Endothelial cell of umbilical vein (primary cell): ENCODE data around the gene SLC33A1. TPM values are rescaled to one million over a fixed set of nuclear protein-coding genes. Genes with fewer than 3 reads are reported as not detected.
"Not testable (repeated sequence)": the region's sequence is repeated elsewhere in the genome, so short reads cannot be mapped to it uniquely, and the experiment has no call there.

Source experiments
- BruUV-seq: library from RNA; stranded (reverse); fragments of 400-500 nt; replicated peaks from 2 replicates; lab custom pipeline; 2021; lab: Mats Ljungman, UMichigan
- CTCF ChIA-PET: fragments of 300-600, 350-600 bp; sonication (Branson Sonifier 250); formaldehyde crosslinking; loops from one replicate; lab custom pipeline; 2021; ENCODE audit warnings: antibody characterized with exemption, inconsistent platforms; lab: Charles Lee
- POLR2A ChIA-PET: fragments of 300-600, 350-600 bp; sonication (Branson Sonifier 250); formaldehyde crosslinking; loops from one replicate; lab custom pipeline; 2021; ENCODE audit warnings: antibody characterized with exemption, inconsistent platforms; lab: Charles Lee
- DNase-seq: peaks from one replicate; pipeline ENCODE4 v3.0.0-alpha.2; 2011; ENCODE audit warnings: low read depth, low spot score
- FAIRE-seq: peaks from 2 replicates; lab custom pipeline; 2011; peaks lifted over from hg19 to GRCh38; lab: Jason Lieb, UNC
- H2AFZ ChIP-seq: 2 replicates; pipeline ENCODE4 v1.6.0; 2012; ENCODE audit warnings: low read depth, low read length, control low read depth, inconsistent platforms
- H3K27ac ChIP-seq: 2 replicates; pipeline ENCODE4 v1.5.1; 2011; ENCODE audit warnings: low read depth, mild to moderate bottlenecking, control low read depth, low read length, moderate library complexity; ENCODE audit not compliant: insufficient read depth
- H3K27me3 ChIP-seq, 2 experiments: 2 replicates each; pipeline versions ENCODE4 v1.6.0 to v1.6.1; 2011; ENCODE audit warnings: low read length in 2 of 2, mixed read lengths in 1 of 2; ENCODE audit not compliant: control insufficient read depth in 2 of 2, insufficient read depth in 2 of 2
- H3K36me3 ChIP-seq, 2 experiments: 2 replicates in 1 of 2; 3 replicates in 1 of 2; pipeline ENCODE4 v1.5.1; 2011; ENCODE audit warnings: low read length in 2 of 2, mild to moderate bottlenecking in 1 of 2, moderate library complexity in 1 of 2; ENCODE audit not compliant: control insufficient read depth in 2 of 2, insufficient read depth in 2 of 2; ENCODE audit errors: extremely low read depth in 1 of 2
- H3K4me1 ChIP-seq: 3 replicates; pipeline ENCODE4 v1.5.1; 2011; ENCODE audit warnings: mild to moderate bottlenecking, low read length; ENCODE audit not compliant: control insufficient read depth, insufficient read depth; ENCODE audit errors: extremely low read depth
- H3K4me2 ChIP-seq: 2 replicates; pipeline ENCODE4 v1.6.1; 2011; ENCODE audit warnings: low read length, control low read depth, mixed read lengths; ENCODE audit not compliant: insufficient read depth
- H3K4me3 ChIP-seq, 3 experiments: fragments of 200-600 bp in 1 of 3; sonication (generic), shearing (Covaris generic) in 1 of 3; replicated peaks in 1 of 3; 2 replicates each; pipeline ENCODE4 v1.5.1; 2011 to 2016; ENCODE audit warnings: control low read depth in 3 of 3, low read length in 3 of 3, mild to moderate bottlenecking in 2 of 3, inconsistent platforms in 1 of 3, low read depth in 1 of 3, moderate library complexity in 1 of 3; ENCODE audit not compliant: insufficient read depth in 1 of 3
- H3K79me2 ChIP-seq: 2 replicates; pipeline ENCODE4 v1.6.0; 2012; ENCODE audit warnings: low read length, inconsistent platforms; ENCODE audit not compliant: control insufficient read depth, insufficient read depth
- H3K9ac ChIP-seq: replicated peaks from 2 replicates; pipeline ENCODE3; 2011; ENCODE audit warnings: low read length, control low read depth; ENCODE audit not compliant: insufficient read depth; ENCODE audit errors: extremely low read depth
- H3K9me1 ChIP-seq: replicated peaks from 3 replicates; pipeline ENCODE4 v1.6.0; 2011; ENCODE audit warnings: mild to moderate bottlenecking, low read length; ENCODE audit not compliant: control insufficient read depth, insufficient read depth; ENCODE audit errors: extremely low read depth
- H3K9me3 ChIP-seq: replicated peaks from 2 replicates; pipeline ENCODE4 v1.5.1; 2012; ENCODE audit warnings: low read length, inconsistent platforms; ENCODE audit not compliant: control insufficient read depth, insufficient read depth
- H4K20me1 ChIP-seq: replicated peaks from 2 replicates; pipeline ENCODE3; 2011; ENCODE audit warnings: mild to moderate bottlenecking, low read length; ENCODE audit not compliant: control insufficient read depth, insufficient read depth; ENCODE audit errors: extremely low read depth
- FOS ChIP-seq: IDR thresholded peaks from 2 replicates; pipeline ENCODE4 v1.6.1; 2011; ENCODE audit warnings: mild to moderate bottlenecking, low read length, moderate library complexity, borderline replicate concordance; ENCODE audit not compliant: insufficient read depth
- GATA2 ChIP-seq: IDR thresholded peaks from 2 replicates; pipeline ENCODE4 v1.7.0; 2011; ENCODE audit warnings: low read depth, mild to moderate bottlenecking, moderate library complexity, mixed read lengths, low read length; ENCODE audit not compliant: insufficient read length, insufficient read depth
- JUN ChIP-seq: IDR thresholded peaks from 2 replicates; pipeline ENCODE4 v1.6.1; 2011; ENCODE audit warnings: borderline replicate concordance, low read depth; ENCODE audit not compliant: insufficient read length, insufficient read depth
- POLR2A ChIP-seq: IDR thresholded peaks from 2 replicates; pipeline ENCODE4 v1.6.1; 2012; ENCODE audit warnings: low read depth, mild to moderate bottlenecking, control low read depth, low read length
- POLR2AphosphoS5 ChIP-seq: IDR thresholded peaks from 2 replicates; pipeline ENCODE4 v1.6.1; 2012; ENCODE audit warnings: low read depth, mild to moderate bottlenecking, control low read depth, low read length, moderate library complexity; ENCODE audit not compliant: insufficient read depth
- dilution Hi-C: fragments of 300-500 bp; cut with MboI; formaldehyde crosslinking; loops from one replicate; pipeline ENCODE4 v1.15.0; 2019; ENCODE audit warnings: low sequenced_read_pairs; ENCODE audit not compliant: extremely low pct_ligation_motif_present
- intact Hi-C: fragments of 100-400 bp; cut with micrococcal nuclease; formaldehyde crosslinking; loops from one replicate; pipeline ENCODE4 v1.10.0; 2022
- polyA plus RNA-seq, 4 experiments: library from polyadenylated mRNA; depleted of rRNA in 3 of 4; stranded (reverse) in 3 of 4; unstranded in 1 of 4; fragments of >200 nt; gene quantifications; 2 replicates each; pipeline versions ENCODE4 v1.2.1 to v1.2.3, GENCODE V29; 2011 to 2012; ENCODE audit warnings: missing spikeins in 1 of 4
- total RNA-seq: library from RNA; stranded (reverse); gene quantifications from 2 replicates; pipeline ENCODE4 v1.2.3, GENCODE V29; 2021
- TF ChIP-seq, protein P1 (sequence below): IDR thresholded peaks from 2 replicates; pipeline ENCODE4 v1.6.1; 2011; ENCODE audit not compliant: insufficient read depth, insufficient read length

Gene SLC33A1
- total and polyA plus RNA-seq, 2 donors (not counting 3 experiments of a cell fraction or from before 2014, with no cell fraction given), result 28.4 to 30.3 TPM

DNA sequence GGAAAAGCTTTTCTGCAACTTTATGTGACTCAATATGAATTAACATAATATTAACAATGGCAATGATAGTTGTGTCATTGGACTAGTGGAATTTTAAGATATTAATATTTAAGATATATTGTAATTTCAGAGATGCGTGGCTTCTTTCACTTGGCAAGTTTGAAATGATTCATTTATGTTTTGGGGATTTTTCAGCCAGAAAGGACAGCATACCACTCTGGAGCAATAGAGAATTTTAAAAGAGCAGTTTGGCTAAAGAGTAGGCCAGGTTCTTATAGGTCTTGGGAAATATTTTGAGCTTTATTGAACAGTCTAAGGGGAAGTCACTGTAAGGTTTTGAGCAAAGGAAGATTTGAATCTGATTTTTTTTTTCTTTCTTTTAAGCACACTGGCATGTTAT lies 32.7 kb upstream of the SLC33A1 start:
- DNase-seq, result no peak
- TF ChIP-seq, protein P1, sequence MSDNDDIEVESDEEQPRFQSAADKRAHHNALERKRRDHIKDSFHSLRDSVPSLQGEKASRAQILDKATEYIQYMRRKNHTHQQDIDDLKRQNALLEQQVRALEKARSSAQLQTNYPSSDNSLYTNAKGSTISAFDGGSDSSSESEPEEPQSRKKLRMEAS, result no peak
- TF ChIP-seq GATA2, result no peak
- TF ChIP-seq POLR2AphosphoS5, result no peak
- no peak for TF ChIP-seq POLR2A
- TF ChIP-seq JUN, result no peak
- no peak for TF ChIP-seq FOS
- Histone ChIP-seq H3K9ac (no peak overlapping the region), H3K4me2 (no peak overlapping the region), H3K9me1 (no peaks in the 10 kb centered on the region), H3K9me3 (no peaks in the 10 kb centered on the region), H3K27me3 (no peaks in the 10 kb centered on the region), H2AFZ (no peak overlapping the region), H3K4me3 (no peak overlapping the region), H3K79me2 (peaks cover 91% of the 10 kb centered on the region), H3K4me1 (peaks cover 13% of the 10 kb centered on the region), H4K20me1 (peaks cover 7% of the 10 kb centered on the region), H3K36me3 (no peaks in the 10 kb centered on the region), H3K27ac (no peak overlapping the region)
- ChIA-PET POLR2A (no interaction called here), CTCF (interaction anchor here (1.0 kb wide), 1 partner anchor 15 kb away, joined by 4 read pairs; no protein-coding TSS in a partner anchor)
- BruUV-seq, result no TSS peak
- intact Hi-C loops (no loop called here), dilution Hi-C loops (no loop called here)
- FAIRE-seq, result no peak

DNA sequence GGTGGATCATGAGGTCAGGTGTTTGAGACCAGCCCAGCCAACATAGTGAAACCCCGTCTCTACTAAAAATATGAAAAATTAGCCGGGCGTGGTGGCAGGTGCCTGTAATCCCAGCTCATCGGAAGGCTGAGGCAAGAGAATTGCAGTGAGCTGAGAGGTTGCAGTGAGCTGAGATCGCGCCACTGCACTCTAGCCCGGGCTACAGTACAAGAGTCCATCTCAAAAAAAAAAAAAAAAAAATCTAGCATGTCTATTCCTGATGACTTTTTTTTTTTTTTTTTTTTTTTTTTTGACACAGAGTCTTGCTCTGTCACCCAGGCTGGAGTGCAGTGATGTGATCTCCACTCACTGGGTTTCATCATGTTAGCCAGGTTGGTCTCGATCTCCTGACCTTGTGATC lies 32.1 kb upstream of the SLC33A1 start:
- H3K36me3 ChIP-seq, FAIRE-seq, BruUV-seq, H3K9ac ChIP-seq, H3K27me3 ChIP-seq, dilution Hi-C loops, H3K4me3 ChIP-seq, H3K27ac ChIP-seq, POLR2A ChIA-PET, H3K9me3 ChIP-seq, DNase-seq, H2AFZ ChIP-seq, H3K9me1 ChIP-seq, H3K4me2 ChIP-seq, intact Hi-C loops, H4K20me1 ChIP-seq: not testable (repeated sequence)
- CTCF ChIA-PET, result interaction anchor here (1.0 to 2.2 kb wide), 3 partner anchors 13 to 80 kb away, joined by 4 to 6 read pairs (median 5); partner anchors contain the start of gene C3orf33
- Histone ChIP-seq H3K4me1 (peaks cover 13% of the 10 kb centered on the region), H3K79me2 (peaks cover 91% of the 10 kb centered on the region)
